AG08396 (cell line): ENCODE data around the gene MCAT.

Experiments used
- DNase-seq: peaks from one replicate; pipeline ENCODE4 v3.0.0; 2012; ENCODE audit warnings: low spot score, mixed read lengths

Gene MCAT

GRCh38 chr22:43172191-43172590 lies 29.0 kb upstream of the MCAT start:
- no peak for DNase-seq

GRCh38 chr22:43171607-43172006 lies 28.4 kb upstream of the MCAT start:
- DNase-seq: no peak

- no peak for DNase-seq
Measured at GRCh38 chr22:43171019-43171491, 27.9 kb upstream of the MCAT start.

- no peak for DNase-seq
Measured at GRCh38 chr22:43170131-43170480, 26.9 kb upstream of the MCAT start.

GRCh38 chr22:43169310-43170130 lies 26.3 kb upstream of the MCAT start:
- no peak for DNase-seq

- peak; percentile 55 for DNase-seq
Measured at GRCh38 chr22:43168471-43169309, 25.5 kb upstream of the MCAT start.

- no peak for DNase-seq
Measured at GRCh38 chr22:43167001-43167589, 23.9 kb upstream of the MCAT start.

- no peak for DNase-seq
Measured at GRCh38 chr22:43166132-43166930, 23.1 kb upstream of the MCAT start.

- no peak for DNase-seq
Measured at GRCh38 chr22:43164636-43165035, 21.4 kb upstream of the MCAT start.

GRCh38 chr22:43163241-43163795 lies 20.1 kb upstream of the MCAT start:
- no peak for DNase-seq

GRCh38 chr22:43162412-43163150 lies 19.4 kb upstream of the MCAT start:
- DNase-seq: no peak

GRCh38 chr22:43160497-43161126 lies 17.4 kb upstream of the MCAT start:
- no peak for DNase-seq

GRCh38 chr22:43159484-43160178 lies 16.4 kb upstream of the MCAT start:
- peak; percentile 41 for DNase-seq

GRCh38 chr22:43158778-43159483 lies 15.7 kb upstream of the MCAT start:
- no peak for DNase-seq

GRCh38 chr22:43157874-43158546 lies 14.8 kb upstream of the MCAT start:
- DNase-seq: no peak

GRCh38 chr22:43156413-43156812 lies 13.2 kb upstream of the MCAT start:
- no peak for DNase-seq

GRCh38 chr22:43155789-43156188 lies 12.6 kb upstream of the MCAT start:
- no peak for DNase-seq

GRCh38 chr22:43154887-43155536 lies 11.8 kb upstream of the MCAT start:
- no peak for DNase-seq
